ENCODE results near the gene GRIK4. TPM values are rescaled to one million over a fixed set of nuclear protein-coding genes. Genes with fewer than 3 reads are reported as not detected.
A peak's percentile ranks its signal among the peaks of the same experiment; 100 is the strongest.
"Not testable (repeated sequence)": the region's sequence is repeated elsewhere in the genome, so short reads cannot be mapped to it uniquely, and the experiment has no call there.

The GRIK4 gene
- total RNA-seq, 2 donors from 2014 or later, result 0.15 to 0.20 TPM

DNA sequence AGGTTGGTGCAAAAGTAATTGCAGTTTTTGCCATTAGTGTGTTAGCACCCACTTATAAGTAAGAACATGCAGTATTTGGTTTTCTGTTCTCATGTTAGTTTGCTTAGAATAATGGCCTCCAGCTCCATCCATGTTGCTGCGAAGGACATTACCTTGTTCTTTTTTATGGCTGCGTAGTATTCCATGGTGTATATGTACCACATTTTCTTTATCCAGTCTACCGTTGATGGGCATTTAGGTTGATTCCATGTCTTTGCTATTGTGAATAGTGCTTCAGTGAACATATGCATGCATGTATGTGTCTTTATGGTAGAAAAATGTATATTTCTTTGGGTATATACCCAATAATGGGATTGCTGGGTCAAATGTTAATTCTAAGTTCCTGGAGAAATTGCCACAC is 71.0 kb downstream of the GRIK4 start:
- intact Hi-C loops (cut with DNase I, micrococcal nuclease); ATAC-seq; DNase-seq: not testable (repeated sequence)

DNA sequence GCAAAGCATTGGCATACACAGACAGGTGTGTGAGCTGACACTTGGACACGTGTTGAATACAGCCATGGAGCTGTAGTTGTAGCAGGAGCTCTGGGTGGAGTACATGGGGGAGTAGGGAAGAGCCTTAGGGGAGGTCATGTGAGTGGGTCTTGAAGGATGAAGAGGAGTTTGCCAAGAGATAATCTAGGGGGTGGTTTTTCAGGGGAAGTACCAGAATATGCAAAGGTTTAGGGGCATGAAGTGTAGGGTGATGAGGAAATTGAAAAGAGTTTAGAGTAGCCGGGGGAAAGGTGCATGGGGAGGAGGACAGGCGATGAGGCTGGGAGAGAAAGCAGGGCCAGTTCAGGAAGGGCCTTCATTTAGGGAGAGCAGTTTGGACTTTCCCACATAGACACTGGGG is 74.5 kb downstream of the GRIK4 start:
- DNase-seq (no peak), ATAC-seq (no peak)
- intact Hi-C loops (cut with DNase I, micrococcal nuclease), result no loop called here

DNA sequence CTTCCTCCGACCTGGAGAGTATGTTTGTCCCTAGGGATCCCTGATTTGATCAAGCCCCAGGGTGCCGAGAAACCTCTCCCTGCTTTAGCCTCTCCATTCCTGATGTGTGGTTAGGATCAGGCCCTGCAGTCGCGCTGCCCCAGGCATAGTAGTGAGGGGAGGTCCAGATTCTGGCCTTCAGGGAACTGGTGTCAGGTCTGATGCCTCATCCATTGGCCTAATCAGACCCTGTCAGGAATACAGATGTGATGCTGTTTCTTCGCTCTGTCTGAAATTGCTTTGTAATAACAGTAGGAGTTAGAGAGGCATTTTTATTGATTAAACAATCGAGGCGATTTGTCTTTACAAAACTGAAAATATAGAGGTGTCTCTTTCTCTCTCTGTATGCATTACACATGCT is 75.2 kb downstream of the GRIK4 start:
- DNase-seq (no peak), ATAC-seq (no peak)
- intact Hi-C loops (cut with DNase I, micrococcal nuclease), result no loop called here

DNA sequence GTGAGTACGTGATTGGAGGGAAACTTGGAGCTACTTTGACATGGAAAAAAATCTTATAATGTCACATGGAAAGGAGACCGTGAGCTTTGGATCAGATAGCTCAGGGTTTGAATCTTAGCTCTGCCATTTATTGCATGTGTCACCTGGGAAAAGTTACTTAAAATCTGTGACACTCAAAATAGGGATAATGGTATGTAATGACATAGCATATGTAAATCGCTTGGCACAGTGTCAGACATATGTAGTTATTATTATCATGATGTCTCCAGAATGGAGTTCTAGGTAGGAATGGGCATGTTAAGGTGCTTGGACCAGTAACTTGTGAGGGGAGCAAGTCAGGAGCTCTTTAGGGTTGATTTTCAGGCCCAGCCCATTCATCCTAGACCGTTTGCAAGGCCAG is 75.8 kb downstream of the GRIK4 start:
- ATAC-seq (no peak), DNase-seq (no peak)
- intact Hi-C loops (cut with DNase I, micrococcal nuclease), result no loop called here

DNA sequence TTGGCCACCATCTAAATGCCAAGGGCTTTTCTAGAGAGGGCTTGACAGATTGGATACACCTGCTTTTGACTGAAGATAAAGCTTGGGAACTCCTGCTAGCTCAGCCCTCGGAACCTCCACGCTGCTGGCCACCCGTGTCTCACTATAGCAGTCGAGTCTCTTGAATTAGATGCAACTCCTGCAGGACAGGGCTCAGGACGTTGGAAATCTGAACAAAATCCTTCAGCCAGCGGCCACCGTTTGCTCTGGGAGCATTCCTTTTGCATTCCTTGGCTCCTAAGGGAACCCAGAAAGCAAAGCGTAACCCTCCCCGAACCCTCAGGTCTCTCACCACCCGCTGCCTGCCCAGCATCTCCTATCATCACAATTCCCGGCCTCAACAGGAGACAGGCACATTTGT is 77.8 kb downstream of the GRIK4 start:
- DNase-seq (no peak), ATAC-seq (no peak)
- intact Hi-C loops (cut with DNase I, micrococcal nuclease), result no loop called here

DNA sequence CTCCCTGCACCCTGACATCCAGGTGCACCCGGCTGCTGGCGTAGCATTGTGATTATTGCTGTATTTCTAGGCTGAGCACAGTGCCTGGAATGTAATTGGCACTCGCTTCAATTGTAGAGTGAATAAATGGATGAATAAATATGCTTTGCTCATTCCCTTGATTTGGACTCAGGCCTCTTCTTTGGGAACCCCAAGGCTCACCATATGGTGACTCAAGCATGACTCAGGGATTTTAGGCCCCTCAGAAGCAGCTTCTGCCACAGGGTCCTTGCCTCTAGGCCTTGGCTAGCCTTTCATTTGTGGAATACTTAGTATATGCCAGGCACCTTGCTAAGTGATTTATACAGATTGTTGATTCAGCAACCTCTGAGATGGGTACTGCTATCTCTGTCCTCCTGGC is 78.9 kb downstream of the GRIK4 start:
- no peak for DNase-seq
- intact Hi-C loops (cut with DNase I, micrococcal nuclease), result no loop called here
- ATAC-seq, result no peak

DNA sequence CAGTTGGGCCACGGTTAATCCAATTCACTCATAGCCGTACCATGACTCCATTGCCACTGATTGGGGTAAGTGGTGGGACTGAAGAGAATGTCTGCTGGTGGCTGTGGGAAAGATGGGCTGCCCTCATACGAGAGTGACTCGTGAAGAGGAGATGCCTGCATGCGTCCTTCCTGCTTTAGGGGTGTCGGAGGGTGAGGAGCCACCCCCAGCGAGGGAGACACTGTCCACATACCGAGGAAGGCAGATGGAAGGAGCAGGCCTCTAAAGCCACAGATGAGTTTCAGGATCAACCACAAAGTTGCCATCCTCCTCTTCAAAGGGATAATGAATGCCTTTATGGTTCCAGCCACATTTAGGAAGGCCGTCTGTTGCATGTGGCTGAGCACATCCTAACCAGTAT is 83.2 kb downstream of the GRIK4 start:
- intact Hi-C loops (cut with DNase I, micrococcal nuclease), result no loop called here
- ATAC-seq (no peak), DNase-seq (no peak)

DNA sequence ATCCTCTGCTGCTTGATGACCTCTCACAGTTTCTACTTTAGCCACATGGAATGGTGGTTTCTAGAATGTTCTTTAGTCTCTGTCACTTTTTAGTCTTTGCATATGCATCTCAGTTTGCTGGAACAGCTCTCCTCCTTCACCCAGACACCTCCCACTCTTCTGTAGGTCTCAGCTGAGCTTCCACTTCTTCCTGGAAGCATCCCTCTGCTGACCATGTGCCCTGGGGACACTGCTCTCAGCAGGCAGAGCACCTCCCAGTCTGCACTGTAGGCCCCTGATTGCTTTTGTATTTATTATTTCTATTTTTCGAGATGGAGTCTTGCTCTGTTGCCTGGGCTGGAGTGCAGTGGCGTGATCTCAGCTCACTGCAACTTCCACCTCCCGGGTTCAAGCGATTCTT is 84.0 kb downstream of the GRIK4 start:
- DNase-seq, result no peak
- intact Hi-C loops (cut with DNase I, micrococcal nuclease), result no loop called here
- ATAC-seq, result no peak

DNA sequence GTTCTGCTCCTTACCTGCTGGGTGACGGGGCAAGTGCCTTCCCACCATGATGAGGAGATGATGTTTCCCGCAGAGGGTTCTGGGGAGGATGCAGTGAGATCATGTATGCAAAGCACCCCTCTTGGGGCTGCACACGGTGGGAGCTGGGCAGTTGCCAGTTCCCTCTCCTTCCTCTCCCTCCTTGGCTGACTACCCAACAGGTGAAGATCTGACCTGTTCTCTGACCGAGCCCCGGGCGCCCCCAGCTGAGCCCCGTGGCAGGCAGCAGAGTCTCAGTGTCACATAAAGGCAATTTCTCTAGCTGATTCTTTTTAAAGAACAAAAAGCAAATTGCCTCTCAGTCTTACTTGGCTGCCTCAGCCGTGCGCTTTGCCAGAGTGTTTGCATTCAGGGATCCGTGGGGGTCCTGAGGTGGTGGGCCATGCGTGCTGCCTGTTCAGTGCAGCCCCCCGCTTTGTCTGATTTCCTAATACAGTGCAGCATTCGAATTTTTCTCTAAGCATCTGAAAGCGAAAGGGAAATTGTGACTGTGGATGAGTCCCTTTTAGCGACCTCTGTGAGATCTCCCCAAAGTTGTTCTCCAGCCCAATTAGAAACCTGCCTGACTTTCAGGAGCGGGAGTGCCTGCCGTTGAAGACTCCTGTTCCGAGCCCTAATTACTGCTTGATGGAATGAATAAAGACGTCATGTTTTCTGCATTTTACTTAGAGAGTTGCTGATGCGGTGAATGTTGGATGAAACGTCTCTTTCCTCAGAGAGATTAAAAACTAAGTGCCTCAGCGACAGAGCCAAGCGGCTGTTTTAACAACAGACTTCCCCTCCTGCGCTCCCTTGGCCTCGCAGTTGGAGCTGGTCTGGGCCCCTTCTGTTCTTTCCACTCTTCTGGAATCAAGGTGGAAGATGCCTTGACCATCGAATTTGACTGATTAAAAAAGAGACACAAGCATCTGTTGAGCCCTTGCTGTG is 86.0 kb downstream of the GRIK4 start:
- intact Hi-C loops (cut with DNase I, micrococcal nuclease), result no loop called here
- DNase-seq, result no peak
- ATAC-seq, result no peak

DNA sequence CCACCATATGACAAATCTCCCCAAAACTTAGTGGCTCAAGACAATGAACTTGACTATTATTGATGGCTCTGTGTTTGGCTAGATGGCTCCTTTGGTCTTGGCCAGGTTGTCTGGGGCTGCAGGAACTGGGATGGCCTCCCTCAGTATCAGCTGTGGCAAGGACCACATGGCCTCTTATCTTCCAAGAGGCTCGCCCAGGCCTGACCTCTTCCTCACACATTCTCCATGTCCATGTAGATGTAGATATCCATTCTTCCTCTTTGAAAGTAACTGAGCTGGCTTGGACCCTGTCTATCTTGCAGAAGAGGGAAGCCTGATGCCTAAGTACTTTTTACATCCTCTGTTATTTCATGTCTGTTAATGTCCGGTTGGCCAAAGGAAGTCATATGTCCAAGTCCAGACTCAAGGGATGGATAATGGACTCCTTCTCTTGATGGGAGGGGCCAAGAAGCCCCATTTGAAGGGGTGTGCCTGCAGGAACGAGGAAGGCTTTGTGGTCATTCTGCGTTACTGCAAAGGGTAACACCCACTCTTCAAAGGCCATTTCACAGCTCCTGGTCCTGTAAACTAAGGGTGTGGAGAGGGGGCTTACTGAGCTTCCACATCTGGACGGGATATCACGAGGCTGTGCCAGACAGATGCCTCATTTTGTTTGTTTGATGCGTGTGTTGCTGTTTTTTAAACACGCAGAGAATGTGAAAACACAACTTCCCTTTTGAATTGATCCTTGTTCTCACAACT is 87.1 kb downstream of the GRIK4 start:
- ATAC-seq (no peak), DNase-seq (no peak)
- intact Hi-C loops (cut with DNase I, micrococcal nuclease), result no loop called here

DNA sequence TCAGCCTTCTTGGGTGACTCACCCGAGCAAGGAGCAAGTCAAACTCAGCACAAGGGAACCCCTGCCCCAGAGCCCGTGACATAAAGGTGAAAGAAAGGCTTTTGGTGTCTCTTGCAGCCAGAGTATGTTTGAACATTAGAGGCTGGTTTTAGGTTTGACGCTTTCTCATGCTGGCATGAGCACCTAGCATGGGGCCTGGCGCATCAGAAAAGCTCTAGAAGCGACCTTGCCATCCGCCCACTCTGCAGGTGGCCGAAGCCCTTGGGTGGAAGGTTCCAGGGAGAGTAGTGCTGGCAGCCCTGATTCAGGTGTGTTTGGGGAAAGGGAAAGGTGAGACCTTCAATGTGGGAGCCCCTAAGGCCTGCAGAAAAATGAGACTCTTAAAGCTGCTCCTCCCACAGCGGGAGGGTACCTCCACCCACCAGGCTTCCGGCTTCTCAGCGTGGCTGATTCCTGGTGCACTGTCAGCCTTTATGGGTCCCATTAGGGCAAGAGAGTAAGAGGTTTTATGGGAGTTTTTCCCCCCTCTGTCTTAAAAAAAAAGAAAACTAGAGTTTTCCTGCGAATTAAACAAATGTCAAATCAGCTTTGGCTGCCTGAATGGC is 88.4 kb downstream of the GRIK4 start:
- intact Hi-C loops (cut with DNase I, micrococcal nuclease), result no loop called here
- ATAC-seq (no peak), DNase-seq (no peak)

DNA sequence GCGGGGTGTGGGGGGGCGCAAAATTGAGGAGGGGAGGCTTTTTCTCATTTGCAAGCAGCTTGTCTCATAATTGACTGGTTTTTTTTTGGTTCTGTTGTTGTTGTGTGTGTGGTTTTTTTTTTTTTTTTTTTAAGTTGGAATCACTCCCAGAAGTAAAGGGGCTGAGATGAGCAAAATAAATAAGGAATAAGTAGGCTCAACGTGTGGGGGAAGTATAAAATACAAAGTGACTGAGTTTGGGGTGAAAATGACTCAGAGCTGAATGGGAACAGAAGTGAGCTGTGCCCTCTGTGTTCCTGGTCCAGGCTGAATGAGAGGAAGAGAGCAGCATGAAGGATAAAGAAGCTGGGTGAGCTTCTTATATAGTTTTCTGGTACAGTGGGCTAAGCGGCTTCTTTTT is 90.0 kb downstream of the GRIK4 start:
- ATAC-seq, result no peak
- intact Hi-C loops (cut with DNase I, micrococcal nuclease), result no loop called here
- no peak for DNase-seq

DNA sequence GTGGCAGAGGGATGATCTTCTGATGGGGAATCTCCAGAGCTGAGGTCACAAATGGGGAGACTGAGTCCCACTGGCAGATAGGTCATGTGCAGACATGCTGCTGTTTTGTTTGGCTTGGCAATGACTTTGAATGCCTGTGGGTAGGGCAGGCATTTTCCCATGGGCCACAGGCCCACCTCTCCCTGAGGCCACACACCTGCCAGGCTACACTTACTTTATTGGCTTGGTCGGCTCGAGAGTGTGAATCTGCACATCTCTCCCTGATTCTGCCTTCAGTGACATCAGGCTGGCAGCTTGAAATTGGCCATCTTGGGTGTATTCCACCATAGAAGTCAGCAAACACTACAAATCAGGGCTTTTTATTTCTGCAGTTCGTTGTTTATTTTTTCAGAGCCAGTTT is 91.5 kb downstream of the GRIK4 start:
- ATAC-seq (no peak), DNase-seq (no peak)
- intact Hi-C loops (cut with DNase I, micrococcal nuclease), result no loop called here

DNA sequence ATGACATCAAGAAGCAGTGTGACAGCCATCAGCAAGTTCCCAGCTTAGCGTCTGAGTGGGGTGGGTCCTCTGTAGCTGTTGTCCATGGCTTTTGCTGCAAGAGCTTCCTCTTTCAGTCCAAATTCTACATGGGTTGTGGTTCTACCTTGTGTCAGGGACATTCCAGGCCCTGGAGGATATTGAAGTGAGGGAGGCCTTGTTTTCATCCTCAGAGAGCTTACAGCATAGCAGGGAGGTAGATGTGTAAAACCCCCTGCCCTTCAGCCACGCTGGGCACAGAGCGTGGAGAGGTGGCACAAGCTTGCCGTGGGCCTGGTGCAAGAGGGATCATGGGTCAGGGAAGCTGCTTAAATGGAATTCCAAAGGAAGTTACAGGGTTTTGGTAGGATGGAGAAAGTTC is 93.9 kb downstream of the GRIK4 start:
- DNase-seq (no peak), ATAC-seq (no peak)
- intact Hi-C loops (cut with DNase I, micrococcal nuclease), result no loop called here

DNA sequence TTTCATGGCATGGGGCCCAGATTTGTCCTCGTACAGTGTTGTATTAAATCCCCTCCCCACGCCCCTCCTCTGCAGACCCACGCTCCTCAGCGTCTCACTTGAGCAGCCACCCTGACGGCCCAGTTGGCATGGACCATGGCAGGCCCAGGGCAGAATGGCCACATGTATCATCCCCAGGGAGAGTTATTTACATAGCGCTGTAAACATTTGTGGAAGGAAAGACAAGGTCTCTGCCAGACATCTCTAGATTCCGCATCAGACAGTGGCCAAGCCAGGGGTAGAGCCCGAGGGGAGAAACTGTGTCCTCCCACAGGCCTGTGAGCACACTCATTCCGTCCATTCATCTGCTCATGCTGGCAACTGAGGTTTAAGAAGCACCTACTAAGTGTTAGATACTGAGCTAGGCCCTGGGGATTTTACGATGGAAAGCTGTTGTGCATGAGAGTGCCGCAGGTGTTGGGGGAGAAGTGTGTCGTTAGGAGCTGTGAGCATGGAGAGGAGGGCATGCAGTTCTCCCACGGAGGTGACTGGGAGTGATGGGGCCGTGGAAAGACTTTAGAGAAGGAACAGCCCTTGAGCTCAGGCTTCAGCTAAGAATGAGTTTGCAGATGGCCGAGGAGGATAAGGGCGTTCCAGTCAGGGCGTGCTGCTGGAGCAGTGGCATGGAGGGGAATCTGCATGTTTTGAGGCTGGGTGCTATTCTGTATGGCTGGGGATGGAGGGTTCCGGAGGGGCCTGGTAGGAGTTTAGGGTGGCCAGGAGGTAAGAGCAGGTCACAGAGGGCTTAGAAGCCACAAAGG is 94.9 kb downstream of the GRIK4 start:
- no peak for ATAC-seq
- no peak for DNase-seq
- intact Hi-C loops (cut with DNase I, micrococcal nuclease), result no loop called here

DNA sequence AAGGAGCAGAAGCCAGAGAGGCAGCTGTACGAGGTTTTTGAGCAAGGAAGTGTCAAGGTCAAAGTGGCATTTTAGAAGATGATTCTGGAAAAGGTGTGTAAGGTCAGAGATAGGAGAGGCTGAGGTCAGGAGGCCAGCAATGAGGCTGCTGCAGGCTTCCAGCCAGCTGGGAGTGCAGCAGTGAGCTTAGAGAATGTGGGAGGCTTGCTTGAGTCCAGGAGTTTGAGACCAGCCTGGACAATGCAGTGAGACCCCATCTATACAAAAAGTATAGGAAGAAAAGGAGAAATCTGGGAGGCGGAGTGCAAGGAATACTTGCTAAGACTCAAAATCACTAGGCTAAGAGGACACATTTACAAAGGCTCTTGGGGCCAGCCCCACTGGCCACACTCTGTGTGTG is 96.5 kb downstream of the GRIK4 start:
- no peak for DNase-seq
- no peak for ATAC-seq
- intact Hi-C loops (cut with DNase I, micrococcal nuclease), result no loop called here

DNA sequence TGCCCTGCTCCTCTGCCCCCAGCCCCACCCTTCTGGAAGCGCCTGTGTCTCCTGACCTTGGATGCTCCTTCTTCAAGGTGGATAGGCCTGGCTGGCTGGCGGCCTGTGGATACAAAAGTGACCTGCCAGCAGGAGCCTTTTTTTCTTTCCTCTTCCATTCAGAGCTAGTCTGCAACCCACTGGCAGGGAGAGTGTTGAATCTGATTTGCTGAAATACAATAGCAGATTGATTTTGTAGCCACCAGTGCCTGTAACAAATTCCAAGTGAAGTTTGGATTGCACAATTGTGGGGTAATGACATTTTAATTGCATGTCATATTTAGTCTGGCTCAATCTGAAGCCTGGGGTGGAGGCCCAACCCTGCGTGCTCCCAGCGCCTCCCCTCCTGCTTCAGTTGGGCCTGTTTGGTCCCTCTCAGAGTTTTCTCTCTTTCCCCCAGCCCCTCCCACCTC is 97.2 kb downstream of the GRIK4 start:
- ATAC-seq, result peak; percentile 78
- DNase-seq, result peak in 1 of 2 donors; percentile 9
- intact Hi-C loops (cut with DNase I, micrococcal nuclease), result no loop called here

DNA sequence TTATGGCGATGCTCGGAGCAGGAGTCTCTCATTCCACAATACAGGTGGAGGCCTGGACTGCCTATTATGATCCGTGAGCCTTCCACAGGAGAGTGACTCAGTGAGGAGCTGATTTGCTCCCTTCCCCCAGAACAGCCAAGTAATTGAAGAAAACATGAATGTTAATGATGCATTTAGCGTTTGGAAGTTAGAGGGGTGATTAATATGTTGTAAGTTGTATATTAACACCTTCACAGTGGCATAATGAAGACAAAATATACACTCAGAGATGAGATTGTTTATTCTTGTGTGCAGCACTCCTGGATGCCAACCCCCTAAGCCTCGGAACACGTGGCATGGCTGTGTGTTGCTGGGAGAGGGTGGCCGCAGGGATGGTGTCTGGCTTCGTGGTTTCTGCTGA is 98.6 kb downstream of the GRIK4 start:
- no peak for DNase-seq
- intact Hi-C loops (cut with DNase I, micrococcal nuclease), result no loop called here
- no peak for ATAC-seq

DNA sequence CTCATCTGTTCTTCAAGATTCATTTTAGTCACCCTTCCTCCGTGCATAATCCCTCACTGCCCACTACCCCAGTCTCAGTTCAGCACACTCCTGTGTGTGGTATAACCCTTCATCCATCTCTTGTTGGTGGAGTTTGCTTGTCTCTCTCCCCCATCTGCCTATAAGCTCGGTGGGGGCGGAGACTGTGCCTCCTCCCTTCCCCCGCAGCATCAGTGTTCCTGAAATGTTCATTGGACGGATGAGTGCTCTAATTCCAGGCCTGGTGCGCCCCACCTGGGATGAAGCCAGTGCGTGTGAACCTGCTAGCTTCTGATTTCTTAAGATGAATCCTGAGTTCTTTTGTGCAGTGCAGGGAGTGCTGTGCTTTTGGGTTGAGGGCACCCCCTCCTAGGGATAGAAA is 100.0 kb downstream of the GRIK4 start:
- DNase-seq, result no peak
- intact Hi-C loops (cut with DNase I, micrococcal nuclease), result no loop called here
- no peak for ATAC-seq
